GM12874 (cell line): Measurements from ENCODE around the gene LRRC32.

Experiments
- TF ChIP-seq, protein P1 (sequence below): IDR thresholded peaks from 2 replicates; pipeline ENCODE4 v1.5.1; 2011; ENCODE audit warnings: low read depth, mild to moderate bottlenecking, control low read depth, low read length, moderate library complexity; ENCODE audit not compliant: insufficient read depth

LRRC32 gene

DNA sequence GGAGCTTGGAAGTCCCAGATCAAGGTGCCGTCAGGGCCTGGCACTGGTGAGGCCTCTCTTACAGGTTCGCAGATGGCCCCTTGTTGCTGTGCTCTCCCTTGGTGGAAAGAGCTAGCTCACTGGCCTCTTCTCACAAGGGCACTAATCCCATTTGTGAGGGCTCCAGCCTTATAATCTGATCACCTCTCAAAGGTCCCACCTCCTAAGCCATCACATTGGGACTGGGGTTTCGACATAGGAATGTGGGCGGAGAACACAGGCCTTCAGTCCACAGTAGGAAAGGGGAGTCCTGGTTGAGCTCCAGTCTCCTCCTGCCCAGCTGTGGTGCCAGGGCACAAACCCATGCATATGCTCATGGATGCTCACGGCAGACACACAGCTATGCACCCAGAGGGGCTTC is 14.0 kb upstream of the LRRC32 start:
- TF ChIP-seq, protein P1, sequence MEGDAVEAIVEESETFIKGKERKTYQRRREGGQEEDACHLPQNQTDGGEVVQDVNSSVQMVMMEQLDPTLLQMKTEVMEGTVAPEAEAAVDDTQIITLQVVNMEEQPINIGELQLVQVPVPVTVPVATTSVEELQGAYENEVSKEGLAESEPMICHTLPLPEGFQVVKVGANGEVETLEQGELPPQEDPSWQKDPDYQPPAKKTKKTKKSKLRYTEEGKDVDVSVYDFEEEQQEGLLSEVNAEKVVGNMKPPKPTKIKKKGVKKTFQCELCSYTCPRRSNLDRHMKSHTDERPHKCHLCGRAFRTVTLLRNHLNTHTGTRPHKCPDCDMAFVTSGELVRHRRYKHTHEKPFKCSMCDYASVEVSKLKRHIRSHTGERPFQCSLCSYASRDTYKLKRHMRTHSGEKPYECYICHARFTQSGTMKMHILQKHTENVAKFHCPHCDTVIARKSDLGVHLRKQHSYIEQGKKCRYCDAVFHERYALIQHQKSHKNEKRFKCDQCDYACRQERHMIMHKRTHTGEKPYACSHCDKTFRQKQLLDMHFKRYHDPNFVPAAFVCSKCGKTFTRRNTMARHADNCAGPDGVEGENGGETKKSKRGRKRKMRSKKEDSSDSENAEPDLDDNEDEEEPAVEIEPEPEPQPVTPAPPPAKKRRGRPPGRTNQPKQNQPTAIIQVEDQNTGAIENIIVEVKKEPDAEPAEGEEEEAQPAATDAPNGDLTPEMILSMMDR = no peak

DNA sequence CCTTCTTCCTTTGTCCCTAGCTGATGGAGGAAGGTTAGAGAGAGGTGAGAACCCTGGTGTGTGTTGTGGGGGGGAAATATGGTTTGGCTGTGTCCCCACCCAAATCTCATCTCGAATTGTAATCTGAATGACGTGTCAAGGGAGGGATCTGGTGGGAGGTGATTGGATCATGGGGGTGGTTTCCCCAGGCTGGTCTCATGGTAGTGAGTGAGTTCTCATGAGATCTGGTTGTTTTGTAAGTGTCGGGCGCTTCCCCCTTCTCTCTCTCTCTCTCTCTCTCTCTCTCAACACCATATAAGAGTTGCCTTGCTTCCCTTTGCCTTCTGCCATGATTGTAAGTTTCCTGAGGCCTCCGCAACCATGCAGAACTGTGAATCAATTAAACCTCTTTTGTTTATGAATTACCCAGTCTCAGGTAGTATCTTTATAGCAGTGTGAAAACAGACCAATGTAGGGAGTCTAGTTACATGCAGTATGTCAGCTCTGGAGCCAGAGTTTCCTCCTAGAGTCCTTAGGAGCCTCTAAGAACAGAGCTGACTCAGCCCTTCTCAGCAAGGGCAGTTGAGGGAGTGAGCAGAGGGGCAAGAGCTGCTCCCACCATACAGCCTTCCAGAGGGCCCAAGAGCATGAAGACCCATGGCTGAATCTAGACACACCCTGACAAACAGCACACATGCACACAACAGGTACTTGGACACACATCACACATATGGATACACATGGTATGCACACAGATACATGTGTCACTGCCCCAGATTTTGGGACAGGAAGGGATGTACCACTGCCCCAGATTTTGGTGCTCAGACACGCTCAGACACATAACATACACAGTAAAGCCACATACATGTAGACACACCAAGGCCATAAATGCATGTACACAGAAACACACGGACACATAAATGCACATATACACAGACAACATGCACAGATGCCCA is 12.9 kb upstream of the LRRC32 start:
- TF ChIP-seq, protein P1 = no peak

DNA sequence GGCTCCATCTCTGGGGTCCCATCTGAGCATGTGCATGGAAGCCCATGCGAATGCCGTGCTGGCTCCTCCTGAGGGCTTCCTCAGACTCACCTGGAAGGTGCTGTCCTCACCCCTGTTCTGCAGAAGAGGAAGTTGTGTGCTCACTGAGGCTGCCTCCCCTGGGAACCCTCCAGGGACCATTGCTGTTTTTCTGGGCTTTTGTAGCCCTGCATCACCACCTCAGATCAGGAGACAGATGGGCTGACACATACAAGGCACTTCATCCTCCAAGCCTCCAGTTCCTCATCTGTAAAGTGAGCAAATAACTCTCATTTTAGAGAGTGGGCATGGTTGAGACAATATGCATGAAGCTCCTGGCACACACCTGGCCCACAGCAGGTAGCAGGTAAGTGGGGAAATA is 12.1 kb upstream of the LRRC32 start:
- TF ChIP-seq, protein P1 = no peak

DNA sequence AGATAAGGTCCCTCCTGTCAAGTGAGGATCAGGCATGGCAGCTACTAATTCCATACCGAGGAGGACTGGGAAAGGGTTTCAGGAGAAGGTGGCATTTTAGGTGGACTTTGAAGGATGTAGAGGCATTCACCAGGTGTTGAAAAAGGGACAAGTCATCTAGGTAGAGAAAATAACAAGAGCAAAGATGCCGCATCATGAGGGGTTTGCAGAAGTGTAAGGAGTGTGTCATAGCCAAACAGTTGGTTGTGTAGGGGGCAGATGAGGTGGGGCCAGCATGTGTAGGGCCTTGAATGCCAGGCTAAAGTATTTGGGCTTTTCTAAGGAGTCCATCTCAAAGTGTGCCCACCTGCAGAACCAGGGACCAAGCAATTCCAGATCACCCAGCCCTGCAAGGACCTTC is 11.6 kb upstream of the LRRC32 start:
- TF ChIP-seq, protein P1 = no peak

DNA sequence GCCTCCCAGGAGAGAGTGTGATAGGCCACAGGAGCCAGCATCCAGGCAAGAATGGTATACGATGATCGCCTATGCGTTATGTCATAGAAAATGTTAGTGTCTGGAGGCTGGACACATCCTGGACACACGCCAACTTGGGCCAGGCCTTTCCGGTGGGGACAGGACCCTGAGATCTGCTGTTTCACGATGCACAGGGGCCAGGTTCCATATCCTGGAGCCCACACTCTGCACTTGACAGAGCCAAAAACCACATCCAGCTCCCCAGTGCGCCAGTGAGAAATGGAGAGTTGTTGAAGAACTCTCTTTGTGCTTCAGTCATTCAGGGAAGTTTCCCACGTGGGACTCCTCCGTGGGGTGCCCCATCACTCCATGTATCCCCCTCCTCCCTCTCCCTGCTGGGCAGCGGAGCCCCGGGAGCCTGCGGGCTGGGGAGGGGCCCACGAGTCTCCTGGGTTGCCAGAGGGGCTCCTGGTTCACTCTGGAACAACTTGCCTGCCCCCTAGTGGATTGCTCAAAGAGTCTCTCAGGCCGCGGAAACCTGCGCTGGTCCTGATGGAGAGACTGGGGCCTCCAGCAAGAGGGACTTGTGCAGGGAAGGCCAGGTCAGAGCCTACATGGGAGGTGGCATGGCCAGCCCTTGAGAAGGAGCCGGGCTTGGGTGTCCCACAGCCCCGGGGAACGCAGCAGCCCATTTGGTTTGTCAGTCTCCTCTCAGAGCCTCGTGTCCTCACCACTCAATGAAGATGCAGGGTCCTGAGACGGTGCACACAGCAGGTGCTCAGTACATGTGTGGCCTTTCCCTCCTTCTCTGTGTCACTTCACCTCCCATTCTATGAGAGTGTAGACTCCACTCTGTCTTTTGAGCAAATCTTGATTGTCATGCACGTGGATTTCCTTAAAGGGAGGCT is 10.2 kb upstream of the LRRC32 start:
- TF ChIP-seq, protein P1 = peak; percentile 87

DNA sequence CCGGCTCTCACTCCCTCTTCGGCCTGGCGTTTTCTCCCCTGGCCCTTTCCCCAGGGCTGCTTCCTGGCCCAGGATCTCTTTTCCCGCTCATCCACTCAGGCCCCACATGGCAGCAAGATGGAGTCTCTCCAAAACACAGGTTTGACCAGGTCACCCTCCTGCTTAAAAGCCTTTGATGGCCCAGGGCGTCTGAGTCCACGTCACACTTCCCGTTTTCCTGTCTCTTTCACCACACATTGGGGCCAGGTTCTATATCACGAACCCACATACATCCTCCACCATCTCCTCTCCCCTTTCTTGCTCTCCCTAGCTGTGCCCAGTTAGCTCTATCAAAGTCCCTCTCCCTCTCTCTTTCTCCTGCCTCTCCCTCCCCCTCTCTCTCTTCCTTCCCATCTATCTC is 7.8 kb upstream of the LRRC32 start:
- TF ChIP-seq, protein P1 = no peak

DNA sequence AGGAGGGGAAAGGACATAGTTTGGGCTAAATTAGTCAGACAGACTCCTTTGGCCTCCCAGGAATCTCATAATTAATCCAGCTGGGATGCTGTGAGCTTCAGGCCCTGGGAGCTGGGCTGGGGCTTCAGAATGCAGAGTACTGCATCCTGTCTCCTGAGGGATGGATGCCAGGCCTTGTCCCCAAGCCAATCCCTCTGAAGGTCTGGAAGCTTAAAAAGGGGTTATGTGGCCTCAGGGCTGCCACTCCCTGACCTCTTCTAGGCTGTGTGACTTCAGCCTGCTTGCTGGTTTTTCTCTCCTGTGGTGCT is 6.9 kb upstream of the LRRC32 start:
- TF ChIP-seq, protein P1 = no peak
